GF-D8 (cell line): Measurements from ENCODE around the gene ANO8.

ENCODE experiments used
- DNase-seq: peaks from one replicate; lab custom pipeline; 2025; lab: John Stamatoyannopoulos, UW

ANO8 gene

GRCh38 chr19:17347877-17348276, 13.2 kb upstream of the ANO8 start:
- no peak for DNase-seq

GRCh38 chr19:17347361-17347760, 12.7 kb upstream of the ANO8 start:
- DNase-seq, result no peak

GRCh38 chr19:17346109-17346671, 11.5 kb upstream of the ANO8 start:
- peak; percentile 2 for DNase-seq

GRCh38 chr19:17341845-17342244, 7.2 kb upstream of the ANO8 start:
- no peak for DNase-seq

GRCh38 chr19:17341386-17341785, 6.7 kb upstream of the ANO8 start:
- DNase-seq, result no peak

- no peak for DNase-seq
Measured at GRCh38 chr19:17340871-17341357, 6.3 kb upstream of the ANO8 start.

GRCh38 chr19:17340302-17340870, 5.7 kb upstream of the ANO8 start:
- DNase-seq, result no peak

GRCh38 chr19:17339088-17339741, 4.6 kb upstream of the ANO8 start:
- DNase-seq, result no peak

- no peak for DNase-seq
Measured at GRCh38 chr19:17338433-17339078, 3.9 kb upstream of the ANO8 start.

GRCh38 chr19:17337675-17338432, 3.2 kb upstream of the ANO8 start:
- DNase-seq, result no peak

- peak; percentile 97 for DNase-seq
Measured at GRCh38 chr19:17336872-17337674, 2.4 kb upstream of the ANO8 start, which contains the start of gene GTPBP3. Gene GTPBP3 (plus strand): TSS chr19:17337553. CDS start chr19:17337612, 59 bp downstream.

GRCh38 chr19:17335575-17335974, 920 bp upstream of the ANO8 start:
- no peak for DNase-seq

- peak; percentile 24 for DNase-seq
Measured at GRCh38 chr19:17333611-17334413, 843 bp downstream of the ANO8 start.

- peak; percentile 18 for DNase-seq
Measured at GRCh38 chr19:17332677-17333581, 1.7 kb downstream of the ANO8 start.

- DNase-seq, result no peak
Measured at GRCh38 chr19:17332360-17332676, 2.3 kb downstream of the ANO8 start.

GRCh38 chr19:17331045-17331558, 3.6 kb downstream of the ANO8 start:
- no peak for DNase-seq

- no peak for DNase-seq
Measured at GRCh38 chr19:17330262-17331044, 4.2 kb downstream of the ANO8 start.
